Inflammatory macrophage treated with lipopolysaccharide for 4 hours (primary cell): ENCODE measurements around the gene FSD2.

ENCODE experiments used
- DNase-seq: peaks from one replicate; pipeline ENCODE4 v3.0.0-alpha.2; 2020

FSD2 gene

GRCh38 chr15:82805994-82806406, at the start of gene FSD2:
Gene FSD2 (minus strand): TSS chr15:82806069. CDS start chr15:82787390, 18,679 bp downstream.
- no peak for DNase-seq

- DNase-seq, result no peak
Observed at GRCh38 chr15:82854554-82854953, 48.7 kb upstream of the FSD2 start.

- DNase-seq, result no peak
Observed at GRCh38 chr15:82852941-82853561, 47.2 kb upstream of the FSD2 start.

GRCh38 chr15:82851981-82852511, 46.2 kb upstream of the FSD2 start:
- DNase-seq, result no peak

GRCh38 chr15:82851306-82851850, 45.5 kb upstream of the FSD2 start:
- no peak for DNase-seq

- DNase-seq, result no peak
Observed at GRCh38 chr15:82850731-82851130, 44.9 kb upstream of the FSD2 start.

- peak; percentile 82 for DNase-seq
Observed at GRCh38 chr15:82849556-82850512, 44.0 kb upstream of the FSD2 start.

GRCh38 chr15:82848241-82848993, 42.5 kb upstream of the FSD2 start:
- DNase-seq, result no peak

- DNase-seq, result no peak
Observed at GRCh38 chr15:82847703-82848102, 41.8 kb upstream of the FSD2 start.

GRCh38 chr15:82846621-82847020, 40.8 kb upstream of the FSD2 start:
- DNase-seq, result no peak

- DNase-seq, result no peak
Observed at GRCh38 chr15:82845686-82846085, 39.8 kb upstream of the FSD2 start.

GRCh38 chr15:82843566-82843965, 37.7 kb upstream of the FSD2 start:
- peak; percentile 67 for DNase-seq

- peak; percentile 33 for DNase-seq
Observed at GRCh38 chr15:82840166-82840565, 34.3 kb upstream of the FSD2 start.

GRCh38 chr15:82839136-82839535, 33.3 kb upstream of the FSD2 start:
- peak; percentile 39 for DNase-seq

- no peak for DNase-seq
Observed at GRCh38 chr15:82838096-82838735, 32.3 kb upstream of the FSD2 start.

- DNase-seq, result no peak
Observed at GRCh38 chr15:82835391-82835917, 29.6 kb upstream of the FSD2 start.

GRCh38 chr15:82833362-82833682, 27.5 kb upstream of the FSD2 start:
- no peak for DNase-seq

- peak; percentile 82 for DNase-seq
Observed at GRCh38 chr15:82832601-82833361, 26.9 kb upstream of the FSD2 start.

GRCh38 chr15:82831894-82832600, 26.2 kb upstream of the FSD2 start:
- DNase-seq, result no peak

GRCh38 chr15:82830427-82831173, 24.7 kb upstream of the FSD2 start:
- DNase-seq, result no peak
